ENCODE results near the gene COX10. TPM values are rescaled to one million over a fixed set of nuclear protein-coding genes. Genes with fewer than 3 reads are reported as not detected.

Gene COX10
- total RNA-seq, 2 donors from 2014 or later: 20.8 to 46.1 TPM

GRCh38 chr17:14091367-14091766 lies 22.1 kb downstream of the COX10 start:
- no peak overlapping the region for H3K4me3 ChIP-seq
- WGBS, 2 donors: 76 to 91% methylated on average over 4 of the region's 4 CpGs
- ATAC-seq (no peak), DNase-seq (no peak)
- H3K4me1 ChIP-seq: no peaks in the 10 kb centered on the region
- intact Hi-C loops (cut with DNase I): no loop called here
- no peaks in the 10 kb centered on the region for H3K9me3 ChIP-seq
- H3K36me3 ChIP-seq (replicated peaks in 1 of 2; ENCODE audit: insufficient read depth in 1 of 2, low read depth in 2 of 2): no peaks in the 10 kb centered on the region
- TF ChIP-seq, protein P1, sequence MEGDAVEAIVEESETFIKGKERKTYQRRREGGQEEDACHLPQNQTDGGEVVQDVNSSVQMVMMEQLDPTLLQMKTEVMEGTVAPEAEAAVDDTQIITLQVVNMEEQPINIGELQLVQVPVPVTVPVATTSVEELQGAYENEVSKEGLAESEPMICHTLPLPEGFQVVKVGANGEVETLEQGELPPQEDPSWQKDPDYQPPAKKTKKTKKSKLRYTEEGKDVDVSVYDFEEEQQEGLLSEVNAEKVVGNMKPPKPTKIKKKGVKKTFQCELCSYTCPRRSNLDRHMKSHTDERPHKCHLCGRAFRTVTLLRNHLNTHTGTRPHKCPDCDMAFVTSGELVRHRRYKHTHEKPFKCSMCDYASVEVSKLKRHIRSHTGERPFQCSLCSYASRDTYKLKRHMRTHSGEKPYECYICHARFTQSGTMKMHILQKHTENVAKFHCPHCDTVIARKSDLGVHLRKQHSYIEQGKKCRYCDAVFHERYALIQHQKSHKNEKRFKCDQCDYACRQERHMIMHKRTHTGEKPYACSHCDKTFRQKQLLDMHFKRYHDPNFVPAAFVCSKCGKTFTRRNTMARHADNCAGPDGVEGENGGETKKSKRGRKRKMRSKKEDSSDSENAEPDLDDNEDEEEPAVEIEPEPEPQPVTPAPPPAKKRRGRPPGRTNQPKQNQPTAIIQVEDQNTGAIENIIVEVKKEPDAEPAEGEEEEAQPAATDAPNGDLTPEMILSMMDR (IDR thresholded peaks at IDR 0.05): no peak
- TF ChIP-seq POLR2A (IDR thresholded peaks at IDR 0.05): no peak
- no peak overlapping the region for H3K27ac ChIP-seq
- no peaks in the 10 kb centered on the region for H3K27me3 ChIP-seq

- no peaks in the 10 kb centered on the region for H3K27me3 ChIP-seq
- no peak for DNase-seq
- WGBS, 2 donors: 58 to 67% methylated on average over 1 of the region's 1 CpG
- H3K4me3 ChIP-seq: no peak overlapping the region
- H3K4me1 ChIP-seq: no peaks in the 10 kb centered on the region
- intact Hi-C loops (cut with DNase I): no loop called here
- no peak overlapping the region for H3K27ac ChIP-seq
- H3K9me3 ChIP-seq: no peaks in the 10 kb centered on the region
- no peaks in the 10 kb centered on the region for H3K36me3 ChIP-seq (replicated peaks in 1 of 2; ENCODE audit: insufficient read depth in 1 of 2, low read depth in 2 of 2)
- ATAC-seq: no peak
- TF ChIP-seq, protein P1 (IDR thresholded peaks at IDR 0.05): no peak
- TF ChIP-seq POLR2A (IDR thresholded peaks at IDR 0.05): no peak
Measured at GRCh38 chr17:14092808-14093207, 23.5 kb downstream of the COX10 start.

- TF ChIP-seq POLR2A (IDR thresholded peaks at IDR 0.05): no peak
- TF ChIP-seq, protein P1 (IDR thresholded peaks at IDR 0.05): no peak
- no peaks in the 10 kb centered on the region for H3K36me3 ChIP-seq (replicated peaks in 1 of 2; ENCODE audit: insufficient read depth in 1 of 2, low read depth in 2 of 2)
- H3K4me3 ChIP-seq: no peak overlapping the region
- H3K9me3 ChIP-seq: no peaks in the 10 kb centered on the region
- intact Hi-C loops (cut with DNase I): no loop called here
- peaks cover 4% of the 10 kb centered on the region for H3K4me1 ChIP-seq
- DNase-seq (no peak), ATAC-seq (no peak)
- WGBS, 2 donors: 88 to 95% methylated on average over 7 of the region's 7 CpGs
- no peak overlapping the region for H3K27ac ChIP-seq
- no peaks in the 10 kb centered on the region for H3K27me3 ChIP-seq
Measured at GRCh38 chr17:14094676-14095601, 25.6 kb downstream of the COX10 start.

GRCh38 chr17:14095631-14096030 lies 26.3 kb downstream of the COX10 start:
- H3K36me3 ChIP-seq (replicated peaks in 1 of 2; ENCODE audit: insufficient read depth in 1 of 2, low read depth in 2 of 2): no peaks in the 10 kb centered on the region
- intact Hi-C loops (cut with DNase I): no loop called here
- H3K27me3 ChIP-seq: no peaks in the 10 kb centered on the region
- no peak overlapping the region for H3K27ac ChIP-seq
- H3K4me3 ChIP-seq: no peak overlapping the region
- no peak for ATAC-seq
- no peaks in the 10 kb centered on the region for H3K9me3 ChIP-seq
- no peak for DNase-seq
- TF ChIP-seq POLR2A (IDR thresholded peaks at IDR 0.05): no peak
- TF ChIP-seq, protein P1 (IDR thresholded peaks at IDR 0.05): no peak
- peaks cover 4% of the 10 kb centered on the region for H3K4me1 ChIP-seq
- WGBS, 2 donors: 97 to 100% methylated on average over 3 of the region's 3 CpGs

Measured in body of pancreas (tissue), 4 donors.